CD4-positive, alpha-beta T cell (primary cell): Measurements from ENCODE around the gene ARHGEF6. TPM values are rescaled to one million over a fixed set of nuclear protein-coding genes. Genes with fewer than 3 reads are reported as not detected.

ENCODE experiments used
- ATAC-seq: fragments of 200-7000 bp; cut with Tn5 transposase; one replicate; pipeline ENCODE4 v1.10.0; 2022; ENCODE audit warnings: mild to moderate bottlenecking; ENCODE audit not compliant: poor library complexity
- CTCF ChIA-PET: fragments of 350-600 bp; sonication (Branson Sonifier 250); formaldehyde crosslinking; loops from one replicate; lab custom pipeline; 2021; ENCODE audit warnings: antibody characterized with exemption, inconsistent platforms; lab: Charles Lee
- POLR2A ChIA-PET: fragments of 350-600 bp; sonication (Branson Sonifier 250); formaldehyde crosslinking; loops from one replicate; lab custom pipeline; 2021; ENCODE audit warnings: antibody characterized with exemption, inconsistent platforms; lab: Charles Lee
- DNase-seq, 14 experiments: peaks; one replicate each; pipeline ENCODE4 v3.0.0-alpha.2; 2013 to 2020; ENCODE audit warnings: mixed read lengths in 2 of 14
- H3K27ac ChIP-seq, 2 donors: one replicate each; pipeline versions ENCODE4 v1.5.1 to v1.7.0; 2013; ENCODE audit warnings: low read length in 2 of 2, low read depth in 1 of 2, mild to moderate bottlenecking in 1 of 2
- H3K27me3 ChIP-seq, 2 experiments: 1 replicate in 1 of 2; 2 replicates in 1 of 2; pipeline versions ENCODE4 v1.6.1 to v1.7.0; 2013; ENCODE audit warnings: low read length in 2 of 2, control low read depth in 1 of 2, mild to moderate bottlenecking in 1 of 2, moderate library complexity in 1 of 2; ENCODE audit not compliant: insufficient read depth in 2 of 2, control insufficient read depth in 1 of 2
- H3K36me3 ChIP-seq: one replicate; pipeline ENCODE4 v1.6.1; 2013; ENCODE audit warnings: low read length, control low read depth; ENCODE audit not compliant: insufficient read depth
- H3K4me1 ChIP-seq: one replicate; pipeline ENCODE4 v1.6.1; 2013; ENCODE audit warnings: low read length, control low read depth; ENCODE audit not compliant: insufficient read depth
- H3K4me3 ChIP-seq: one replicate; pipeline ENCODE4 v1.5.1; 2013; ENCODE audit warnings: mild to moderate bottlenecking, low read length, moderate library complexity
- H3K9me3 ChIP-seq, 2 experiments: 1 replicate in 1 of 2; 2 replicates in 1 of 2; pipeline versions ENCODE4 v1.6.1 to v1.7.0; 2013; ENCODE audit warnings: low read length in 2 of 2, mild to moderate bottlenecking in 2 of 2, control low read depth in 1 of 2, moderate library complexity in 1 of 2; ENCODE audit not compliant: control insufficient read depth in 1 of 2, insufficient read depth in 1 of 2
- H3K27ac Mint-ChIP-seq: one replicate; pipeline ENCODE4 v1.8.0; 2020; ENCODE audit warnings: mixed read lengths
- H3K27me3 Mint-ChIP-seq: one replicate; pipeline ENCODE4 v1.8.0; 2021; ENCODE audit warnings: mixed read lengths
- H3K36me3 Mint-ChIP-seq: one replicate; pipeline ENCODE4 v1.8.0; 2021; ENCODE audit warnings: low read depth, mixed read lengths
- H3K4me1 Mint-ChIP-seq: one replicate; pipeline ENCODE4 v1.8.0; 2021; ENCODE audit warnings: low read depth, mixed read lengths
- H3K4me3 Mint-ChIP-seq: one replicate; pipeline ENCODE4 v1.8.0; 2020; ENCODE audit warnings: mild to moderate bottlenecking, mixed read lengths
- H3K9me3 Mint-ChIP-seq: one replicate; pipeline ENCODE4 v1.8.0; 2020; ENCODE audit warnings: mixed read lengths
- CTCF ChIP-seq: fragments of 200-600 bp; IDR thresholded peaks from one replicate; pipeline ENCODE4 v1.8.0; 2022; ENCODE audit warnings: antibody characterized with exemption, mild to moderate bottlenecking
- intact Hi-C, 2 experiments: fragments of 100-400 bp; cut with DNase I in 1 of 2; cut with micrococcal nuclease in 1 of 2; formaldehyde crosslinking; loops; one replicate each; pipeline versions ENCODE4 v1.15.1 to v1.9.0; 2023 to 2025; cut with DNase I, micrococcal nuclease
- total RNA-seq, 174 experiments: library from RNA in 2 of 174; stranded (reverse) in 2 of 174; gene quantifications; one replicate each; pipeline ENCODE4 v1.2.3 and lab custom pipeline; 2021 to 2026

The ARHGEF6 gene
- total RNA-seq, 2 experiments from 2014 or later: 43.3 to 45.3 TPM

DNA sequence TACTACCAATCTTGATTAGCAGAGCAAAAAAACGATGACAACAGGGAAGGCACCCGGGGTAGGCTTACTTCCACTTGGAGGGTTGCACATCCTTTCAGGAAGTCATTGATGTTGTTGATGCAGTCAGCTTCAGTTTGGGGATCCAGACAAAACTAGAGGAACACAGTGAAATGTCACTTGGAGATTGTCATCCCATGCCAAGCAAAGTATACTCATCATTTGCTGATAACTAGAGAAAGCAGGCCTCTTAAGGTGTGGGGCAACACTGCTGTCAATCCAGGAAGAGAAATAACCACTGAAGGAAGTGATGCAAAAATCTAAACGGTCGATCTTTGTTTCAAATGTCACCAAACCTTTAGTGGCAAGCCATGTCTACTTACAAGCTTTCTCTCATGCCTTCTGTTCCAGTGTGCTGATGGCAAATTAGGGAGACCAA lies 1.4 kb downstream of the ARHGEF6 start:
- H3K27me3 ChIP-seq: no peaks in the 10 kb centered on the region
- peaks cover 6% of the 10 kb centered on the region for H3K36me3 ChIP-seq
- intact Hi-C loops: loop anchor here in 1 of 2 experiments (10.0 kb wide), 1 partner anchor 195 kb away; no protein-coding TSS in a partner anchor
- no peaks in the 10 kb centered on the region for H3K9me3 Mint-ChIP-seq
- no peak for TF ChIP-seq CTCF
- peak overlapping the region; percentile 98 for H3K4me3 Mint-ChIP-seq
- peak; percentile 72 for ATAC-seq
- peak overlapping the region; percentile 79 for H3K4me3 ChIP-seq
- ChIA-PET POLR2A (interaction anchor here (1.0 to 3.9 kb wide), 6 partner anchors 12 to 208 kb away, joined by 3 to 43 read pairs (median 3); partner anchors contain the start of gene RBMX), CTCF (interaction anchor here (4.0 kb wide), 1 partner anchor 12 kb away, joined by 18 read pairs; no protein-coding TSS in a partner anchor)
- H3K36me3 Mint-ChIP-seq: peaks cover 48% of the 10 kb centered on the region
- no peaks in the 10 kb centered on the region for H3K27me3 Mint-ChIP-seq
- peaks cover 27% of the 10 kb centered on the region for H3K4me1 ChIP-seq
- H3K9me3 ChIP-seq: no peaks in the 10 kb centered on the region
- DNase-seq: peak in 4 of 14 experiments; percentile 27 to 68 (median 64)
- H3K4me1 Mint-ChIP-seq: peaks cover 85% of the 10 kb centered on the region
- peak overlapping the region; percentile 65 to 84 for H3K27ac ChIP-seq
- peak overlapping the region; percentile 95 for H3K27ac Mint-ChIP-seq

DNA sequence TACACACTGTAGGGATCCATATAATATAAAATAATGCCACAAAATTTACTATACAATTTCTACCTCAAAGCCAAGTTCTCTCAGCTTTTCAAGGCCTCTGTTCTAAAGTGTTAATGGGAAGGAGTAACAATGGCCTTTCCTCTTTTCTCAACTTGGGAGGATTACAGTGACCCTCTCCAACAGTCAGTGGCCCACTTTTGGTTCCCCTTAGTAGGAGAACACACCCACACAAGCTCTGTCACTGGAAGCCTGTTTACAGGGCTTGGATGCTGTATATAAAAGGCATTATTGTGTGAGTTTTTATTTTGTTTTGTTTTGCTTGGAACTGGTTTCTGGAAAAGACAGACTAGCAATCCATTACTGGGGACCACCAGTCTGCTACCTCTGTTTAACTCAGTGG lies 1.8 kb downstream of the ARHGEF6 start:
- peak overlapping the region; percentile 95 for H3K27ac Mint-ChIP-seq
- peak overlapping the region; percentile 79 for H3K4me3 ChIP-seq
- intact Hi-C loops: loop anchor here in 1 of 2 experiments (10.0 kb wide), 1 partner anchor 194 kb away; no protein-coding TSS in a partner anchor
- H3K9me3 ChIP-seq: no peaks in the 10 kb centered on the region
- no peak for DNase-seq
- H3K4me3 Mint-ChIP-seq: peak overlapping the region; percentile 98
- H3K9me3 Mint-ChIP-seq: no peaks in the 10 kb centered on the region
- H3K36me3 ChIP-seq: peaks cover 6% of the 10 kb centered on the region
- peak overlapping the region; percentile 65 to 84 for H3K27ac ChIP-seq
- H3K27me3 Mint-ChIP-seq: no peaks in the 10 kb centered on the region
- peaks cover 80% of the 10 kb centered on the region for H3K4me1 Mint-ChIP-seq
- H3K36me3 Mint-ChIP-seq: peaks cover 48% of the 10 kb centered on the region
- TF ChIP-seq CTCF: no peak
- ChIA-PET CTCF (interaction anchor here (4.0 kb wide), 1 partner anchor 12 kb away, joined by 18 read pairs; no protein-coding TSS in a partner anchor), POLR2A (interaction anchor here (1.2 to 3.9 kb wide), 5 partner anchors 12 to 101 kb away, joined by 3 to 43 read pairs (median 3); partner anchors contain the start of gene RBMX)
- ATAC-seq: peak; percentile 6
- H3K4me1 ChIP-seq: peaks cover 24% of the 10 kb centered on the region
- no peaks in the 10 kb centered on the region for H3K27me3 ChIP-seq

DNA sequence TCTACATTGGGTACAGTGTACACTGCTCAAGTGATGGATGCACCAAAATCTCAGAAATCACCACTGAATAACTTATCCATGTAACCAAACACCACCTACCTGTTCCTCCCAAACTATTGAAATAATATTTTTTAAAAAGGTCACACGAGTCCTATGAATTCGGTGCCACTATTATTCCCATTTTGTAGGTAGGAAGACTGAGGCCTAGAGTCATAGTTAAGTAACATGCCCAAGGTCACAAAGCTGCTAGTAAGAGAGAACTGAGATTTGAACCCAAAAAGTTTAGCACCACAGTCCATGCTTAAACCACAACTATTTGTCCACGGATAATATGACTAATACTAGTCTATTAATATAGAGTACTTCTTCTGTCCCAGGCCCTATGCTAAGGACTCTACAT lies 2.7 kb downstream of the ARHGEF6 start:
- no peak overlapping the region for H3K27ac ChIP-seq
- POLR2A ChIA-PET: interaction anchor here (3.9 kb wide), 1 partner anchor 11 kb away, joined by 43 read pairs; no protein-coding TSS in a partner anchor

More for the DNA sequence above, 2.7 kb downstream of the ARHGEF6 start:
- DNase-seq: no peak
- peaks cover 56% of the 10 kb centered on the region for H3K36me3 Mint-ChIP-seq
- H3K9me3 ChIP-seq: no peaks in the 10 kb centered on the region
- intact Hi-C loops: loop anchor here in 1 of 2 experiments (10.0 kb wide), 1 partner anchor 193 kb away; no protein-coding TSS in a partner anchor
- no peak for TF ChIP-seq CTCF
- peak overlapping the region; percentile 79 for H3K4me3 ChIP-seq
- peaks cover 10% of the 10 kb centered on the region for H3K36me3 ChIP-seq
- H3K27me3 ChIP-seq: no peaks in the 10 kb centered on the region
- H3K9me3 Mint-ChIP-seq: no peaks in the 10 kb centered on the region
- peak overlapping the region; percentile 95 for H3K27ac Mint-ChIP-seq
- peaks cover 21% of the 10 kb centered on the region for H3K4me1 ChIP-seq
- H3K4me1 Mint-ChIP-seq: peaks cover 79% of the 10 kb centered on the region
- no peak for ATAC-seq
- peak overlapping the region; percentile 98 for H3K4me3 Mint-ChIP-seq
- CTCF ChIA-PET: interaction anchor here (4.0 kb wide), 1 partner anchor 11 kb away, joined by 18 read pairs; no protein-coding TSS in a partner anchor
- H3K27me3 Mint-ChIP-seq: no peaks in the 10 kb centered on the region
